ENCODE results near the gene SOWAHB.

Gene SOWAHB

DNA sequence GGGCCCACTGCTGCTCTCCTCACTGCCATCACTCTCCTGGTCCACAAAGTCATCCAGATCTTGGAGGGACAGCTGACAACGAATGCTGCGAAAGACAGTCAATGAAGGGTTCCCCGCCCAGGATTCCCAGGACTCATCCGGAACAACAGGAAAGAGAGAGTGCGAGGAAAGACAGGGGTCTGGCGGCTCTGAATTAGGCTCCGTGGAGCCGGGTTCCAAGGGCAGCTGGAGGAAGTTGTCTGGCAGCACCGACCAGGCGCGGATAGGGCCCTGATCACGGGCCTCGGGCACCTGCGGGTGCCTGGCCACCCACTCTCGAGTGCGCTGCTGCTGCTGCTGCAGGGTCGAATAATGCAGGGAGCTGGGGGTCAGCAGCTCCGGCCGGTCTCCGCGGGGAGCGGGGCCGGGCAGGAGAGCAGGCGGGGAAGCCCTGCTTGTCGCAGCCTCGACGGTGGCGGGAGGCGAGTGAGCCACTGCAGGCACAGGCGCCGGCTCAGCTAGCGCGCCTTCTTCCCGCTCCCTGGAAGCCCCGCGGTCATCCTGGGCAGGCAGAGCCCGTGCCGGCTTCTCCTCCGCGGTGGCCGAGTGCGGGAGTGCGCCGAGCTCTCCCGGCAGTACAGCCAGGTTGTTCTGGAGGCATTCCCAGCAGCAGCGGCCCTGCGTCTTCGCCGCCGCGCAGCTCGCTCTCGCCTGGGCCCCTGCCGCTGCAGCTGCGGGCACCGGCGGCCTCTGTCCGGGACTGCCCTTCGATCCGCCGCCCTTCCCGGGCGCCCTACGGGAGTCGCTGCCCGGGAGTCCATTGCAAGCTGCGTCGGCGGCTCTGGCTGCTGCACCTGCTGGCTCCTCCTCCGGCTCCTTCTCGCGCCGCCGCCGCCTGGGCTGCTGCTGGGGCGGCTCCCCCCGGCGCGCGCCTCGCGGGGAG lies 1.1 kb downstream of the SOWAHB start:
- TF ChIP-seq POU2F2 (IDR thresholded peaks at IDR 0.05; ENCODE audit: low read depth, low read length) (no peak), SPI1 (IDR thresholded peaks at IDR 0.05; ENCODE audit: low read depth, low read length) (no peak), PAX5 (IDR thresholded peaks at IDR 0.05; ENCODE audit: insufficient read depth, low read length, severe bottlenecking) (no peak), POLR2AphosphoS5 (IDR thresholded peaks at IDR 0.05; ENCODE audit: low read depth, low read length) (no peak), POLR2A (IDR thresholded peaks at IDR 0.05; ENCODE audit: low read depth, low read length) (no peak), TAF1 (IDR thresholded peaks at IDR 0.05; ENCODE audit: low read depth, low read length) (no peak)
- no peak for FAIRE-seq
- peak; percentile 47 for DNase-seq (ENCODE audit: insufficient read length, low spot score)

DNA sequence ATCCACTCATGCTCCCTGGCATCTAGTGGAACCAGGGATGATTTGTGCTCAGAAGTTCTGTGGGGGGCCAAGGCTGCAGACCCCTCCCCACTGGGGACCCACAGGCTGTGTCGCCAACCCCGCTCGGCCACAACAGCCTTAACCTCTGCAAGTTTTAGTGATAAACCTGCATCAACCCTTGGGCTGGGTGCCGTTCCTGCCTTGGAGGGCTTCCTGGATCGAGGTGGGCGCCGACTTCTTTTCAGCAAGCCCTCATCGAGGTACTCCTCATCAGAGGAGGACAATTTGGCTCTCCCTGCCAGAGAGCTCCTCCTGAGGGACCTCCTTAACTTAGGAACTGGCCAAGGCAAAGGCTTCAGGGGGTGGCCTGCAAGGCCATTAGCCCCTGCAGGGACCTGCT lies 1.9 kb downstream of the SOWAHB start:
- no peak for TF ChIP-seq POLR2AphosphoS5 (IDR thresholded peaks at IDR 0.05; ENCODE audit: low read depth, low read length)
- TF ChIP-seq SPI1 (IDR thresholded peaks at IDR 0.05; ENCODE audit: low read depth, low read length), result no peak
- TF ChIP-seq POU2F2 (IDR thresholded peaks at IDR 0.05; ENCODE audit: low read depth, low read length), result no peak
- no peak for TF ChIP-seq TAF1 (IDR thresholded peaks at IDR 0.05; ENCODE audit: low read depth, low read length)
- no peak for TF ChIP-seq PAX5 (IDR thresholded peaks at IDR 0.05; ENCODE audit: insufficient read depth, low read length, severe bottlenecking)
- no peak for TF ChIP-seq POLR2A (IDR thresholded peaks at IDR 0.05; ENCODE audit: low read depth, low read length)
- no peak for FAIRE-seq
- no peak for DNase-seq (ENCODE audit: insufficient read length, low spot score)

DNA sequence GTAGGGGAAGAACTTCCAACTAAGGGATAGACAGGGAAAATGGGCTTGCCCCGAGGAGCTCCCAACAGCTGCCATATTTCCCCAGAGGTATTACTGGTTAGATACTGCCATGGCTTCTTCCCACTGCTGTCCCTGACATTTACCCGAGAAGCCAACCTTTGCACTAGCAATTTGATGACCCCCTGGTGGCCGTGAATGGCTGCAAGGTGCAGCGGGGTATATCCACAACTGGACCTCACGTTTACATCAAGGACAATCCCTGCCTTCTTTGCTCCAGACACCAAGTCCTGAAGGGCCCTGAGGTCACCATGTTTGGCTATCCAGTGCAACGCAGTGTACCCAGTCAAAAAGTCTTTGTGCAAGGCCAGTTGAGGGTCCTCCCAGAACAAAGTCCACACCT lies 2.3 kb downstream of the SOWAHB start:
- FAIRE-seq (no peak), DNase-seq (ENCODE audit: insufficient read length, low spot score) (no peak)
- TF ChIP-seq TAF1 (IDR thresholded peaks at IDR 0.05; ENCODE audit: low read depth, low read length) (no peak), POLR2A (IDR thresholded peaks at IDR 0.05; ENCODE audit: low read depth, low read length) (no peak), POU2F2 (IDR thresholded peaks at IDR 0.05; ENCODE audit: low read depth, low read length) (no peak), POLR2AphosphoS5 (IDR thresholded peaks at IDR 0.05; ENCODE audit: low read depth, low read length) (no peak), PAX5 (IDR thresholded peaks at IDR 0.05; ENCODE audit: insufficient read depth, low read length, severe bottlenecking) (no peak), SPI1 (IDR thresholded peaks at IDR 0.05; ENCODE audit: low read depth, low read length) (no peak)

DNA sequence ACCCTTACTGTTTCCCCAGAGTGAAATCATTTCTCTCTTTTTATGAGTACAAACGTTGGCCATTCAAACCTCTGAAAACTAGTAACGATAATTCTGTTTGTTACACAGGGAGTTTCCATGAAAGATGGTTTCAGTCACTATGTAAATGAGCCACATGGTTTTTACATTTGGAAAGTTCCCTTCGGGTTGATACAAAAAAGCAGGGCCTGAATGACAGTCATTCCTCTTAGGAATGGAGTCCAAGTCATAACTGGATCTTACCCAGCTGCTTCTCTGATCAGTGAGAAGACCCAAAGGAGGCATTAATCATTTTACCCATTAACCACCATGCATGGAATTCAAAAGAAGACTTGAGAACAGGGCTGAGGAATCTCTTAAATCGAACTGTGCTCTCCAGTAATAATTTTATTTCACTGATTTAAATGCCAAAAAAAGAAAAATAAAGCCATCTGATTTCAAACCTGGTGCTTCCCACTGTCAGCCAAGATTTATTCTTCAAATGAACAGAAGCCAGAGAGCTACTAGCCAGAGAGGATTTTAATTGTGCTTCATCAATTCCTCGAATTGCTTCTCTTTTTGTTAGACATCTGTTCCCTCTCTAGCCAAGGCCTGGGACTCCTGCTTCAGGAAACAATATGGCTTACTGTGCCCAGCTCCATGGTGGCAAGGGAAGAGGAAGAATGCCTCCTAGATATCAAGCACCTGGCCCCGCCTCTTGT lies 3.2 kb downstream of the SOWAHB start:
- DNase-seq (ENCODE audit: insufficient read length, low spot score) (no peak), FAIRE-seq (no peak)
- TF ChIP-seq PAX5 (IDR thresholded peaks at IDR 0.05; ENCODE audit: insufficient read depth, low read length, severe bottlenecking) (no peak), POLR2A (IDR thresholded peaks at IDR 0.05; ENCODE audit: low read depth, low read length) (no peak), TAF1 (IDR thresholded peaks at IDR 0.05; ENCODE audit: low read depth, low read length) (no peak), SPI1 (IDR thresholded peaks at IDR 0.05; ENCODE audit: low read depth, low read length) (no peak), POU2F2 (IDR thresholded peaks at IDR 0.05; ENCODE audit: low read depth, low read length) (no peak), POLR2AphosphoS5 (IDR thresholded peaks at IDR 0.05; ENCODE audit: low read depth, low read length) (no peak)

DNA sequence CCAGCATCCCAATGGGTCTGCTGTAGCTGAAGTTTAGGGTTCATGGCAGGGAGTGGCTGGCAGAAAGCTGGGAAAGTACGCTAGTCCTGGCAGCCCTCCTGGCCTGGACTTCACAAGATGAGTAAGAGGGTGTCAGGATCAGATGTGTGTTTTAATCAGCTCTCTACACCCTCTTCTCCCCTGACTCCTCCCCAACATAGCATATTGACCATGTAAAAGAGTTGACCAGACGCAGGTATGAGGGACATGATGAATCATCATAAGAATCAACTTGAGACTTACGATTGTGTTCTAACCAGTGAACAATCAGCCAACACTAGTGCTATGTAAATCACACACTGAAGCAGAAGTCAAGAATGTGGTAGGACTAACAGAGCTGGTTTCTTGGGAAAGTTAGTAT lies 5.3 kb downstream of the SOWAHB start:
- no peak for DNase-seq (ENCODE audit: insufficient read length, low spot score)
- FAIRE-seq, result no peak
- TF ChIP-seq POLR2AphosphoS5 (IDR thresholded peaks at IDR 0.05; ENCODE audit: low read depth, low read length) (no peak), SPI1 (IDR thresholded peaks at IDR 0.05; ENCODE audit: low read depth, low read length) (no peak), TAF1 (IDR thresholded peaks at IDR 0.05; ENCODE audit: low read depth, low read length) (no peak), POLR2A (IDR thresholded peaks at IDR 0.05; ENCODE audit: low read depth, low read length) (no peak), PAX5 (IDR thresholded peaks at IDR 0.05; ENCODE audit: insufficient read depth, low read length, severe bottlenecking) (no peak), POU2F2 (IDR thresholded peaks at IDR 0.05; ENCODE audit: low read depth, low read length) (no peak)

DNA sequence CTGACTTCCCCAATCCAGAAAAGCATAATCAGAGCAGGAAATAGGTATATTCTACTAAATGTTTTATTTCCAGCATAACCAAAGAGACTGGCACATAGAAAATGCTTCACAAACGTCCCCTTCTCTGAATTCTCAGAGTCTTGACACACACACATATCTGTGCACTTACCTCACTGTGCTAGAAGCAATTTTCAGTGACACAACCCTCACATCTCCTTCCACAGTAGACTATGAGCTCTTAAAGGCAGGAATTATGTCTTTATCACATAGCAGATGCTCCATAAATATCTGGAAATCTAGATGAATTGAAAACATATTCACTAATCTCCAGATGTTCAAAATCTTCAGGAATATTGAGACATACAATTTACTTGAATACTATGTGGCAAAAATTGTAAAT lies 5.9 kb downstream of the SOWAHB start:
- TF ChIP-seq POU2F2 (IDR thresholded peaks at IDR 0.05; ENCODE audit: low read depth, low read length), result no peak
- TF ChIP-seq TAF1 (IDR thresholded peaks at IDR 0.05; ENCODE audit: low read depth, low read length), result no peak
- FAIRE-seq (no peak), DNase-seq (ENCODE audit: insufficient read length, low spot score) (no peak)

DNA sequence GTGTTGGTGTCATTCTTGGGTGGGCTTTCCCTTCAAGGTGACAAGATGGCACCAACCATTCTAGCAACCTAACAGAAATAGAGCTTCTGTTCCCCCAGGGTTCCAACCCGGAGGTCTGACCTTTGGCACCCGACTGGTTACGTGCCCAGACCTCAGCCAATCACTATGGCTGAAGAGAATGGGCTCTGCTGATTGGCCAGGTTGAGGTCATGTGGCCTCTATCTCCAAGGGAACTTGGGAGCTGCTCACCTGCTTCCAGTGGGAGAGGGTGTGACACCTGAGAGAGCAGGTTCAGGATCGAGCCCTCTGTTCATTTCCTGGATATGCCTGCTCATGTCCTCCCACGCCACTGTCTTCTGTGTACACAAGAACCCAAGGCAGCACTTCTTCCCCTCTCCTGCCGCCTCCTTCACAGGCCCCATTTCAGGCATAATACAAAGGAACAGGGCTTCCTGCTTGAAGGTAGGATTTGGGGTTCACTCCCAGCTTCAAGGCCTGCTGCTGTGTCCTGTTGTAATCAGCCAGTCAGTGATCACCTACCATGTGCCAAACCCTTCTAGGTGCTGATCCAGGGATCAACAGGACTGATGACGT lies 11.0 kb downstream of the SOWAHB start:
- TF ChIP-seq POLR2AphosphoS5 (IDR thresholded peaks at IDR 0.05; ENCODE audit: low read depth, low read length), result no peak
- TF ChIP-seq PAX5 (IDR thresholded peaks at IDR 0.05; ENCODE audit: insufficient read depth, low read length, severe bottlenecking), result no peak
- TF ChIP-seq POU2F2 (IDR thresholded peaks at IDR 0.05; ENCODE audit: low read depth, low read length), result no peak
- no peak for TF ChIP-seq POLR2A (IDR thresholded peaks at IDR 0.05; ENCODE audit: low read depth, low read length)
- TF ChIP-seq SPI1 (IDR thresholded peaks at IDR 0.05; ENCODE audit: low read depth, low read length), result no peak
- no peak for TF ChIP-seq TAF1 (IDR thresholded peaks at IDR 0.05; ENCODE audit: low read depth, low read length)
- no peak for DNase-seq (ENCODE audit: insufficient read length, low spot score)
- no peak for FAIRE-seq

DNA sequence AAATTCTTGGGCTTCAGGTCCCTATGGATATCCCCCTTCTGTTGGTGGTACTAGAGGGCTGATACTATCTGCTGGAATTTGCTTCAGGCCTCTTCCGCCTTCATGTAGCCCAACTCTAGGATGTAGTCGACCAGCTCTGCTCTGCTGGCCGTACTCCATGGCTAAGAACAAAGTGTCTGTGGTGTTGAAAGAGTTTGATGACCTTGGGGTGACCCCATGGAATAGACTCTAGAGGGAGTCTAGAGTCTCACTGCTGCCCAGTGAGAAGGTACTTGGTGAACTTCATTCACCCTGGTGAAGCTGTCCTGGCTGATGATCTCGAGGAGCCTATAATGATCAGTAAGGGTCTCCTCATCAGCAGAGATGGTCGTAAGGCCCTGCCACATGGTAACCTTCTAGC lies 11.7 kb downstream of the SOWAHB start:
- TF ChIP-seq POU2F2 (IDR thresholded peaks at IDR 0.05; ENCODE audit: low read depth, low read length) (no peak), POLR2AphosphoS5 (IDR thresholded peaks at IDR 0.05; ENCODE audit: low read depth, low read length) (no peak)
- DNase-seq (ENCODE audit: insufficient read length, low spot score) (no peak), FAIRE-seq (no peak)

DNA sequence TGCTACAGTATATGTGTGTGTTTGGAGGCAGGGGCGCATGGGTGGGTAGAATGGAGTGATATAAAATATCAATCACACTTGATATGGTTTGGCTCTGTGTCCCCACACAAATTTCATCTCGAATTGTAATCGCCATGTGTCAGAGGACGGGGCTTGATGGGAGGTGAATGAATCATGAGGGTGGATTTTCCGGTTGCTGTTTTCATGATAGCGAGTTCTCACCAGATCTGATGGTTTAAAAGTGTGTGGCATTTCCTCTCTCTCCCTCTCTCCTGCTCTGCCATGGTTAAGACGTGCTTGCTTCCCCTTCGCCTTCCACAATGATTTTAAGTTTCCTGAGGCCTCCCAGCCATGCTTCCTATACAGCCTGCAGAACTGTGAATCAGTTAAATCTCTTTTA lies 14.8 kb downstream of the SOWAHB start:
- TF ChIP-seq PAX5 (IDR thresholded peaks at IDR 0.05; ENCODE audit: insufficient read depth, low read length, severe bottlenecking) (no peak), POLR2A (IDR thresholded peaks at IDR 0.05; ENCODE audit: low read depth, low read length) (no peak), TAF1 (IDR thresholded peaks at IDR 0.05; ENCODE audit: low read depth, low read length) (no peak), POLR2AphosphoS5 (IDR thresholded peaks at IDR 0.05; ENCODE audit: low read depth, low read length) (no peak), SPI1 (IDR thresholded peaks at IDR 0.05; ENCODE audit: low read depth, low read length) (no peak), POU2F2 (IDR thresholded peaks at IDR 0.05; ENCODE audit: low read depth, low read length) (no peak)
- DNase-seq (ENCODE audit: insufficient read length, low spot score) (no peak), FAIRE-seq (no peak)
